VCaP (cell line): ENCODE results near the gene ULBP1.
A peak's percentile ranks its signal among the peaks of the same experiment; 100 is the strongest.
"Not testable (repeated sequence)": the region's sequence is repeated elsewhere in the genome, so short reads cannot be mapped to it uniquely, and the experiment has no call there.

Experiments used
- H3K27ac ChIP-seq: fragments of 450-650 bp; 2 replicates; pipeline ENCODE4 v1.5.1; 2017
- CTCF ChIP-seq: fragments of 450-650 bp; conservative IDR thresholded peaks from 2 replicates; pipeline ENCODE4 v1.5.1; 2017; ENCODE audit warnings: mild to moderate bottlenecking, moderate library complexity

The ULBP1 gene, protein sequence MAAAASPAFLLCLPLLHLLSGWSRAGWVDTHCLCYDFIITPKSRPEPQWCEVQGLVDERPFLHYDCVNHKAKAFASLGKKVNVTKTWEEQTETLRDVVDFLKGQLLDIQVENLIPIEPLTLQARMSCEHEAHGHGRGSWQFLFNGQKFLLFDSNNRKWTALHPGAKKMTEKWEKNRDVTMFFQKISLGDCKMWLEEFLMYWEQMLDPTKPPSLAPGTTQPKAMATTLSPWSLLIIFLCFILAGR

DNA sequence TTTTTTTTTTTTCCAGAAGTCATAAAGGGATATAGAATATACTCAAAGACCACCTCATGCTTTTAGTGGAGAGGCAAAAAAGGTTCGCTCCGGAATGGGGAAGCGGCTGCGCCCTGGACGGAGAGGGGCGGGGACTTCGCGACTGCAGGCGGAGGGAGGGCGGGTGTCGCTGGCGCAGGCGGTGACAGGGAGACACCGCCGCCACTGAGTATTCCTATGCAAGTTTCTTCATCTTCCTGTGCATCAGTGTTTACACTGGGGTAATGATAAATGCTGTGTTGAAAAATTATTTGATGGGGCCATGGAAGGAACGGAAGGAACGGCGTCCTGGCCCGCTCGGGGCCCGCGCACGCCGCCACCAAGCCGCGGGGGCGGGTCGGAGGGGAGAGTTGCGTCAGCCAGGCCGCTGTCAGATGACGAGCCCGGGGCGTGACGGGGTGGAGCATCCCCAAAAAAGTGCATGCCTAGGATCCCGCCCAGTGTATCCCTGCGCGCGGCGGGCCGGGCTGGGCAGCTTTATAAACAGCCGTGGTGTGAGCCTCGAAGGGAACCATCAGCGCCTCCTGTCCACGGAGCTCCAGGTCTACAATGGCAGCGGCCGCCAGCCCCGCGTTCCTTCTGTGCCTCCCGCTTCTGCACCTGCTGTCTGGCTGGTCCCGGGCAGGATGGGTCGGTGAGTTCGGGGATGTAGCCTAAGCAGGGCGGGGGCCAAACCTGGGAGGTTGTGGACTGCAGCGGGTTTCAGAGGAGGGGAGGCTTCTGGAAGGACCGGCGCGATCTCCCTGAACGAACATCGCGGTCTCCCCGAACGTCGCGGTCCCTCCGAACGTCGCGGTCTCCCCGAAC lies at the start of gene ULBP1:
Gene ULBP1 (plus strand): TSS at position 482 of the 846 bp plus-strand sequence. CDS start 107 bp downstream, at position 589.
- no peak; the same call in 1 of the 2 replicates for TF ChIP-seq CTCF
- H3K27ac ChIP-seq = peak within 1 kb of the TSS; percentile 83

DNA sequence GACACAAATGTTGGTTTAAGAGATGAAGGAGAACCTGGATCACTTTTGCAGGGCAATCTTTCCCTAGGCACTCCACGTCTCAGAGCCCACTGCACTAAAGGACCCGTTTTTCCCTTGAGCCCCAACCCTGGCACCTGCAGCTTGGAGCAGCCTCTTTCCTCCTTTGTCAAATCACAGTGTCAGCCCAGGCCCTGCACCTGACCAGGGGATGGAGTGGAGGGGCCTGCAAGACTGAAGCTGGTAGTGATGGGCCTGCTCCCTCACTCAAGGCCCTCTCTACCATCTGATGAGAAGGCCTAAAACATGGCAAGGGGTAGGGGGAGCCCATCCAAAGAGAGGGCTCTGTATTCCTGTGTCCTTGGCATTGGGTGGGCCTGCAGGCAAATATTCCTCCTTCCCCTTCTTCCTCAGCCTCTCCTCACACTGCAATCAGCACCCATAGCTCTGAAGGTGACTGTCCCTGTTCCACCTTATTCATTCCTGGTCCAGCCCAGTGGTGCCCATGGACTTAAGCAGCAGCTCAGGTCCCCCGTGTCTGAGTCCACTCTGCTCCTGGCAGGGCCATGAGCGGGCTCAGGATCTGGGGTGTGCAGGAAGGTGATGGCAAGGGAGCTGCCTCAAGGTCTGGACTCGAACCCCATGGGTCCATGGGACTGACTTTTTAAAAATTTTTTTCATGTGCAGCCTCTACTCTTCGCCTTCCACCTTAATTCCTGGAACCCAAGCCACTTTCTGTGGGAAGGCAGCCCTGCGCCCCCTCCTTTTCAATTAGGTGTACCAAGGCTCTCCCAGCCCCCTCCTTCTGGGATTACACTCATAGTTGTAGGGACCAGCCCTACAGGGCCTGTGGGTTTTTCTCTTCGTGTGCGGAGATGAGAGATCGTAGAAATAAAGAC lies 47.5 kb upstream of the ULBP1 start:
- H3K27ac ChIP-seq = no peak overlapping the region
- no peak for TF ChIP-seq CTCF

DNA sequence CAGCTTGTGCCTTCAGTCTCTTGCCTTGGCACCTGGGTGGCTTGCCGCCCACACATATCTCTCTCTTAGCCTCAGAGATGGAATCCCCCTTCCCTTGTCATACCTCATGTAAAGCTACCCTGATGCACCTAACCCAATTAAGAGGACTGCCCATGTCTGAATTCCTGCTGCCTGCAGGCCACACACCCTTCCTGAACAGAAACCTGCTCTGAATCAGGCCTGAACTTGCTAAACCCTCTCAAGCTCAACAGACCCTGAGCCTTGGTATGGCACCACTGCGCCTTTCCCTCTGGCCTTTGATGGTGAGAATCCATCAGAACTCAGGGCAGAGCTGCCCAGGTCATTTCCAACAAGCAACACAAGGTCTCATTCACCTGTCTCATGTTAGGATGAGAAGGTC lies 46.1 kb upstream of the ULBP1 start:
- no peak for TF ChIP-seq CTCF
- no peak overlapping the region for H3K27ac ChIP-seq

DNA sequence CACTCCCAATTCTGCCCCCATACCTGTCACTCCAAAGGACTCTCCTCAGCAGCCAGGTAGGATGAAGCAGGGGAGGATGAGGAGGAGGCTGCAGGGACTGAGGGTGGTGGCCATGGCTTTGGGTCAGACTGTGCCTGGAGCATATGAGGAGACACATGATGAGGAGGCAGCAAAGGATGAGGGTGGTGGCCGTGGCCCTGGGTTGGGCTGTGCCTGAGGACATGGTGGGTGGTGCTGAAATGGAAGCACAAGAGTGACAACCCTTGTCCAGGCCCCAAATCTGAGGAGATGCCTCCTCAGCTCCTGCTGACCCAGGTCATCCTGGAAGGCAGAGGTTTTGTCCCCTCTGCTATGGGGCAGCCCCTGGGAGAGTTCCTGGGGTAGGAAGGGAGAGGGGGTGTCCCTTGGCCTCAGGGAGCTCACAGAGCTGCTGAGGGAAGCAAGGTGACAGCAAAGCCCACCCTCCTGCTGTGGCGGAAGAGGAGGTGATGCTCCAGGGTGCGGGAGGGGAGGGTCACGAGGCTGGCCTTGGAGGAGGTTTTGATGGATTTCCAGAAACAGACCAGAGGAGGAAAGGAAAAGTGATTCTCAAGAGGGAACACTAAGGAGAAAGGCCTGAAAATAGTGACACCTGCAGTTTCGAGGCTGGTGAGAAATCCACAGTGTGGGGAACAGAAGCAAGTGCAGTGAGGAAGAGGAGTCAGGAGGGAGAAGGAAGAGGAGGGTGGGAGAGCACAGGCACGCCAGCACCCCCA lies 45.4 kb upstream of the ULBP1 start:
- no peak for TF ChIP-seq CTCF
- H3K27ac ChIP-seq = no peak overlapping the region

DNA sequence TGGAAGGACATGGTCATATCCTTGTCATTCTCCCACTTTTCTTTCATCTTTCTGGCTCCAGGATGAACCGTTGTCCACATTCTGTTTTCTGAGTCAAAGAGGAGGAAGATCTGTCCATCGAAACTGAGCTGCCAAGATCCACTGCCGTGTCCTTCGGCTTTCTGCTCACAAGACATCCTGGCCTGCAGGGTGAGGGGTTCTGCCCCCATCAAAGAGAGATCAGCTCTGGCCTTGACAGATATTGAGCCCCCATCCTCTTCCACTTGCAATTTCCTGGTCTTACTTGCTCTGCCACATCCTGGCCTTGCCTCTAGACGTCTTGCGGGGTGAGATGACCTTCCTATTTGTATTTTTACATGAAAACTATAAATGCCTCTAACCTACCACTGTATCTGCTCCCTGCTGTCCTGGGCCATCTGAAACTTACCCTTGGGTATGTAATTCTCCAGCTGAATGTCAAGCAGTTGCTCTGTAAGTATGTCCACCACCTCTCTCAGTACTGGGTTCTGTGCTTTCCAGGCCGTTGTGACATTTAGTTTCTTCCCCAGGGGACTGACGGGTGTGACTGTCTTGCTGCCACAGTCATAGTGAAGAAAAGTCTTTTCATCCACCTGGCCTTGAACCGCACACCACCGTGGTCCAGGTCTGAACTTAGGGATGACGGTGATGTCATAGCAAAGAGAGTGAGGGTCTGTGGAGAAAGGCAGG lies 44.5 kb upstream of the ULBP1 start:
- not testable (repeated sequence) for H3K27ac ChIP-seq

- H3K27ac ChIP-seq = no peak overlapping the region
- no peak for TF ChIP-seq CTCF
Measured at GRCh38 chr6:149919834-149920225, 43.9 kb upstream of the ULBP1 start.

GRCh38 chr6:149921361-149921760 lies 42.4 kb upstream of the ULBP1 start:
- no peak overlapping the region for H3K27ac ChIP-seq
- TF ChIP-seq CTCF = no peak

GRCh38 chr6:149922091-149922490 lies 41.7 kb upstream of the ULBP1 start:
- H3K27ac ChIP-seq = not testable (repeated sequence)
